GM06990 (cell line): ENCODE results near the gene MLIP.

ENCODE experiments used
- DNase-seq: peaks from one replicate; pipeline ENCODE4 v3.0.0-alpha.2; 2011; ENCODE audit not compliant: insufficient read length; ENCODE audit errors: extremely low read depth
- H3K27me3 ChIP-seq: replicated peaks from 2 replicates; pipeline ENCODE4 v1.6.0; 2011; ENCODE audit warnings: low read length; ENCODE audit not compliant: control insufficient read depth, insufficient read depth
- H3K36me3 ChIP-seq: 2 replicates; pipeline ENCODE4 v1.5.1; 2011; ENCODE audit warnings: low read length; ENCODE audit not compliant: control insufficient read depth, insufficient read depth
- H3K4me3 ChIP-seq: replicated peaks from 2 replicates; pipeline ENCODE4 v1.5.1; 2011; ENCODE audit warnings: low read depth, mild to moderate bottlenecking, control low read depth, low read length
- CTCF ChIP-seq: IDR thresholded peaks from 2 replicates; pipeline ENCODE4 v1.5.1; 2011; ENCODE audit warnings: low read length, control low read depth, mild to moderate bottlenecking, inconsistent platforms; ENCODE audit not compliant: insufficient read depth, poor library complexity, severe bottlenecking

The MLIP gene

GRCh38 chr6:54286141-54286540 is 174.9 kb downstream of the MLIP start:
- H3K27me3 ChIP-seq = no peaks in the 10 kb centered on the region
- no peak for DNase-seq
- TF ChIP-seq CTCF = no peak
- no peak overlapping the region for H3K4me3 ChIP-seq
- H3K36me3 ChIP-seq = no peaks in the 10 kb centered on the region

- Histone ChIP-seq H3K4me3 (no peak overlapping the region), H3K27me3 (no peaks in the 10 kb centered on the region), H3K36me3 (no peaks in the 10 kb centered on the region)
- no peak for DNase-seq
- TF ChIP-seq CTCF = no peak
Observed at GRCh38 chr6:54288474-54288873, 177.2 kb downstream of the MLIP start.

GRCh38 chr6:54289426-54289825 is 178.2 kb downstream of the MLIP start:
- DNase-seq = no peak
- TF ChIP-seq CTCF = no peak

GRCh38 chr6:54291146-54291545 is 179.9 kb downstream of the MLIP start:
- H3K4me3 ChIP-seq = no peak overlapping the region
- no peaks in the 10 kb centered on the region for H3K27me3 ChIP-seq
- no peak for TF ChIP-seq CTCF
- no peak for DNase-seq
- H3K36me3 ChIP-seq = no peaks in the 10 kb centered on the region

More at GRCh38 chr6:54289426-54289825, 178.2 kb downstream of the MLIP start:
- Histone ChIP-seq H3K36me3 (no peaks in the 10 kb centered on the region), H3K27me3 (no peaks in the 10 kb centered on the region), H3K4me3 (no peak overlapping the region)

GRCh38 chr6:54291738-54292137 is 180.5 kb downstream of the MLIP start:
- no peak overlapping the region for H3K4me3 ChIP-seq
- TF ChIP-seq CTCF = no peak
- DNase-seq = peak; percentile 37
- H3K36me3 ChIP-seq = no peaks in the 10 kb centered on the region
- H3K27me3 ChIP-seq = no peaks in the 10 kb centered on the region

GRCh38 chr6:54294965-54295532 is 183.8 kb downstream of the MLIP start:
- DNase-seq = no peak
- TF ChIP-seq CTCF = no peak
- no peaks in the 10 kb centered on the region for H3K36me3 ChIP-seq
- no peak overlapping the region for H3K4me3 ChIP-seq
- no peaks in the 10 kb centered on the region for H3K27me3 ChIP-seq
